CD4-positive, alpha-beta T cell treated with Interleukin-6 for 4 hours (primary cell): ENCODE data around the gene PRSS37.
"Not testable (repeated sequence)": the region's sequence is repeated elsewhere in the genome, so short reads cannot be mapped to it uniquely, and the experiment has no call there.

Experiments
- DNase-seq: peaks from one replicate; pipeline ENCODE4 v3.0.0-alpha.2; 2020; ENCODE audit warnings: mixed read lengths

PRSS37 gene

DNA sequence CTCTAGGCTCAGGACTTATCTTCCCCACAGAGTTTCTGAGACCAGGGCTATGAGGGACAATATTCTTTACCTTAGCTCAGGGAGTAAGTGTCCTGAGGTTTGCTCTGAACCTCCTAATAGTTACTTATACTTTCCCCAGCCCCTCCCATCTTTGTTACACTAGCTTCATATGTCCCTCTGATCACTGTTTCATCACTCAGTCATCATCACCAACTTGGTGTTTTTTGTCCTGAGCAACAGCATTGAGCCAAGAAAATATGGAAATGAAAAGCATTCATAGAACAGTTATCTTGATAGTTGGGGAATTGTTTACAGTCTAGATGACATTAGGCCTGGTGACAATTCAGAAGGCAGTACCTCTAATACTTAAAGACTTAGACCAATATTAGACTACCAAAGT, at the start of gene PRSS37:
TSS of gene PRSS37 (minus strand) at position 101 of the 400 bp plus-strand sequence. CDS start 436 bp downstream, outside the sequence.
- DNase-seq = no peak

- no peak for DNase-seq
Measured at GRCh38 chr7:141889321-141889720, 48.0 kb upstream of the PRSS37 start.

GRCh38 chr7:141884539-141885225, 43.4 kb upstream of the PRSS37 start:
- DNase-seq = no peak

DNA sequence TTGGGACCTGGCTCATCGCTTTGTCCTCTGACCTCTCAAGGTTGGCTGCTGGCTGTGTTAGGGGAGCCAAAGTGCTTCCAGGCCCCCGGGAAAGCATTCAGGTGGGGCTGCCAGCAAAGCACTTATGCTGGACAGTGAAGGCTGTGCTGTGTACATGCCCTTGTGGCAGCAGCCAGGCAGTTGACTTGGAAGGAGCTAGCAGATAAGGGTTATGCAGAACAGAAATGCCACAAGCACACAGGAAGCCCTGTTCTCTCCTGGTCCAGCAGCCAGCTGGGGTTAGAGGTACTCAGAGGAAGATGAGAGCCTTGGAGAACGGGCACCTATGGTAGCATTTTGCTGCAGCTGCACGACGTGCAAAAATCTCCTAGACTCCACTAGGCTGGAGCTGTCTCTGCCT, 39.7 kb upstream of the PRSS37 start:
- no peak for DNase-seq

DNA sequence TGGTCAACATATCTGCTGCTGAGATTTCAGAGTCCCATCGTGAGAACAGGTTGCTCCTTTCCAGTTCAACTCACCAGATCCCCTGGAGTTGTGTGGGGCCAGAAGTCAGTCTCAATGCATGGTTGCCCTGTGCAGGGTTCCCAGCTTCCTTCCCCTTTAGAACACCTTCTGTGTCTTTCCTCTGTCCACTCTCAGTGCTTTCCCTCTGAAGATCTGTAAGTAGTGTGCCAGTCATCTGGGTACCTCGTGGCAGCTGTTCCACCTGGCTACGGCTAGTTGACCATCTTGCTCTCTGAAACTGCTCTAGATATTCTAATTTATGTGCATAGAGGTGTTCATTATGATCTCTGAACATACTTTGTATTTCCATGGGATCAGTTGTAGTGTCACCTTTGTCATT, 36.1 kb upstream of the PRSS37 start:
- DNase-seq = no peak

DNA sequence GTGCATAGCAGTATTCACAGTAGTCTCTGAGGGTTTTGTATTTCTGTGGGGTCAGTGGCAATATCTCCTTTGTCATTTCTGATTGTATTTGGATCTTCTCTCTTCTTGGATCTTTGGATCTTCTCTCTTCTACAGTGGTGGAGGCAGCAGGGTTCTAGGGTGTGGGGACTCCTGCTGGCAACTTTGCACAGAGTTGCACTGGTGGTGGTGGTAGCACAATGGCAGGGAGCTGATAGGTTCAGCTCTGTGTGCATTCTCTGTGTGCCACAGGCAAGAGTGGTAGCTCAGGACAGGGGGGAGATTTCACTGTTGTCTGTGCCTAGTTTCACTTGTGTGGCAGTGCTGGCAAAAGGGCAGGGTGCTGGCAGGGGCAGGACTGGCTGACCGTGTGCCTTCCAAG, 35.1 kb upstream of the PRSS37 start:
- DNase-seq = no peak

DNA sequence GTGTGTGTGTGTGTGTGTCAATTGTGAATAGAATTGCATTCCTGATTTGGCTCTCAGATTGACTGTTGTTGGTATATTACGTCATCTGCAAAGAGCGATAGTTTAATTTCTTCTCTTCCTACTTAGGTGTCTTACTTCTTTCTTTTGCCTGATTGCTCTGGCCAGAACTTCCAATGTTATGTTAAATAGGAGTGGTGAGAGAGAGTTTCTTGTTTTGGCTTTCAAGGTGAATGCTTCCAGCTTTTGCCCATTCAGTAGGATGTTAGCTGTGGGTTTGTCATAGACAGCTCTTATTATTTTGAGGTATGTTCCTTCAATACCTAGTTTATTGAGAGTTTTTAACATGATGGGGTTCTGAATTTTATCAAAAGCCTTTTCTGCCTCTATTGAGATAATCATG, 34.2 kb upstream of the PRSS37 start:
- no peak for DNase-seq

- no peak for DNase-seq
Measured at GRCh38 chr7:141874787-141875186, 33.5 kb upstream of the PRSS37 start.

- no peak for DNase-seq
Measured at GRCh38 chr7:141872931-141873330, 31.6 kb upstream of the PRSS37 start.

DNA sequence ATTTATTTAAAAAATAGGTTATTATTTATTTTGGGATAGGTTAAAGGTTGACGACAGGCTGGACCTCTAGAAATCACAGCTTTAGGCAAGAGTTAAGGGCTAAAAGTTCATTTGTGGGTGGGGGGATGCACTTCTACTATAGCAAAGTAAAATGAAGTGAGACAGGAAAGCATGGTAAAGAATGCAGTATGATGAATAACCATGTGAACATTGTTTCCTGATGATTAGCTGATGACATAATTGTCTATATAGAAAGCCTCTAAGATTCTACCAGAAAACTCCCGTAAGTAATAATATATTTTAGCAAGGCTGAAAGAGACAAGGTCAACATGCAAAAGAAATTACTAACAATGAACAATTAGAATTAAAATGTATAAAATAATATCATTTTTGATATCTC, 25.7 kb upstream of the PRSS37 start:
- no peak for DNase-seq

- no peak for DNase-seq
Measured at GRCh38 chr7:141864765-141865447, 23.6 kb upstream of the PRSS37 start.

GRCh38 chr7:141860207-141860606, 18.9 kb upstream of the PRSS37 start:
- no peak for DNase-seq

DNA sequence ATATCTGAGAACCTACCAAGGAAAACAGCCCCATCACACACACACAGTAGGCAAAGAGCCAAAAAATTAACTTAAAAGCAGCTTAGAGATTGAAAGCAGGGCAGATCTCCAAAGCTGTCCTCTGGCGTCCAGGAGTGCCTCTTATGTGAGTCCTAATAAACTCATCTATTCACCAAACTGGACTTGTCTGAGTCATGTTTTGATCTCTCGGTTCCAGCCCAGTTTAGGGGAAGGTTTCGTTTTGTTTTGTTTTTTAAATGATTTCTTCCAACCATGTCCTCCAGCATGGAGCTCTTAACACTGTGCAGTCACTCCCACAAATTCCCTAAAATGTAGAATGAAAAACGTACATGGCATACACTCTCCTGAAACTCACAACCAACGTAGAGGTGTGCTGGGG, 6.7 kb upstream of the PRSS37 start:
- DNase-seq = no peak

- DNase-seq = no peak
Measured at GRCh38 chr7:141844256-141844655, 3.0 kb upstream of the PRSS37 start.

- DNase-seq = no peak
Measured at GRCh38 chr7:141842904-141843303, 1.6 kb upstream of the PRSS37 start.

- DNase-seq = no peak
Measured at GRCh38 chr7:141840708-141841107, 577 bp downstream of the PRSS37 start.

DNA sequence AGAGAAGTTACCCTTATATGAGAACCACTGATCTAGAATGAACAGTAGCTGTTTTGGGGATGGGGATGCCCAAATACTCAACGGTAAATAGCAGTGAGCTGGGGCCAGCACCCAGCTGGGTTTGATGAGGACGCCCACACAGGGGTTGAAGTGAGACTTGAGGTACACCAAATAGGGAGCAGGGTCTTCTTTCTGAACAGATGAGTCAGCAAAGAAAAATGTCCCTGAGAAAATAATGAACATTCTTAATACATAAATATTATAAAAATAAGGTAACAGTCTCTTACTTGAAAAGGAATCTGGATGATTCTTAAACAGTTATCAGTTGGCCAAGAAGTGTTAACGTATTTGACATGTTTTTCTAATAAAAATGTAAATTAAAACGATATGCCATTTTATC, 2.0 kb downstream of the PRSS37 start:
- DNase-seq = no peak

GRCh38 chr7:141838581-141838980, 2.7 kb downstream of the PRSS37 start:
- DNase-seq = no peak

GRCh38 chr7:141837683-141838082, 3.6 kb downstream of the PRSS37 start:
- DNase-seq = no peak

DNA sequence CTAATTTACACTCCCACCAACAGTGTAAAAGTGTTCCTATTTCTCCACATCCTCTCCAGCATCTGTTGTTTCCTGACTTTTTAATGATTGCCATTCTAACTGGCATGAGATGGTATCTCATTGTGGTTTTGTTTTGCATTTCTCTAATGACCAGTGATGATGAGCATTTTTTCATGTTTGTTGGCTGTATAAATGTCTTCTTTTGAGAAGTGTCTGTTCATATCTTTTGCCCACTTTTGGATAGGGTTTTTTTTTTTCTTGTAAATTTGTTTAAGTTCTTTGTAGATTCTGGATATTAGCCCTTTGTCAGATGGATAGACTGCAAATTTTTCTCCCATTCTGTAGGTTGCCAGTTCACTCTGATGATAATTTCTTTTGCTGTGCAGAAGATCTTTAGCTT, 18.9 kb downstream of the PRSS37 start:
- DNase-seq = not testable (repeated sequence)

GRCh38 chr7:141820067-141820466, 21.2 kb downstream of the PRSS37 start:
- DNase-seq = no peak

- no peak for DNase-seq
Measured at GRCh38 chr7:141792526-141792925, 48.8 kb downstream of the PRSS37 start.

DNA sequence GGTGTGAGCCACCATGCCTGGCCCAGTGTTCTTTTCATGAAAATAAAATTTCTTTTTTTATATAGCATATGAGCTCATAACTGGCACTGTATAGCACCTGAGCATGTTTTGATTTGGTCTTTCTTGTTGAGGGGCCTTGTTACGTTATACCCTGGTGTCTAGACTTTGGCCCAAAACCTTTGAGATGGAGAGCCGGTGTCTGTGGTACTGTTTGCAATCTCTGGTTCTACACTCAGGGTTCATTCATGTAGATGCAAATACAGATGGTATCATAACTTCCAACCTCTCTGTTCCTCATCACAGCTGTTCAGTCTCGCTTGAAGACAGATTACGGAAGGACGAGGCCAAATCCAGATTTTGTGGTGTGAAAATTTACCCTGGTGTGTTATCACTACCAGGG, 51.4 kb downstream of the PRSS37 start, which contains the start of gene TAS2R5:
TSS of gene TAS2R5 (plus strand) at position 301 of the 400 bp plus-strand sequence. CDS start 145 bp downstream, outside the sequence.
- no peak for DNase-seq

GRCh38 chr7:141788296-141788695, 53.0 kb downstream of the PRSS37 start:
- DNase-seq = no peak
